HG02763 (cell line): Measurements from ENCODE around the gene PLXNA4.

ENCODE experiments used
- ATAC-seq: cut with Tn5 transposase; IDR thresholded peaks from one replicate; pipeline ENCODE4 v1.9.1; 2021; ENCODE audit warnings: mild to moderate bottlenecking, moderate library complexity; ENCODE audit not compliant: unreplicated experiment

Gene PLXNA4

GRCh38 chr7:132564849-132565248, 11.4 kb downstream of the PLXNA4 start:
- no peak for ATAC-seq

- no peak for ATAC-seq
Observed at GRCh38 chr7:132564090-132564489, 12.2 kb downstream of the PLXNA4 start.

- no peak for ATAC-seq
Observed at GRCh38 chr7:132562690-132563089, 13.6 kb downstream of the PLXNA4 start.

- no peak for ATAC-seq
Observed at GRCh38 chr7:132561763-132562162, 14.5 kb downstream of the PLXNA4 start.

GRCh38 chr7:132560825-132561529, 15.3 kb downstream of the PLXNA4 start:
- ATAC-seq, result no peak

- no peak for ATAC-seq
Observed at GRCh38 chr7:132560105-132560504, 16.2 kb downstream of the PLXNA4 start.

- no peak for ATAC-seq
Observed at GRCh38 chr7:132558815-132559214, 17.5 kb downstream of the PLXNA4 start.

- ATAC-seq, result no peak
Observed at GRCh38 chr7:132557489-132558044, 18.7 kb downstream of the PLXNA4 start.

- ATAC-seq, result no peak
Observed at GRCh38 chr7:132554446-132554845, 21.8 kb downstream of the PLXNA4 start.

GRCh38 chr7:132553031-132553430, 23.2 kb downstream of the PLXNA4 start:
- ATAC-seq, result no peak

- ATAC-seq, result no peak
Observed at GRCh38 chr7:132551886-132552285, 24.4 kb downstream of the PLXNA4 start.

- ATAC-seq, result no peak
Observed at GRCh38 chr7:132551439-132551838, 24.8 kb downstream of the PLXNA4 start.

- no peak for ATAC-seq
Observed at GRCh38 chr7:132548489-132549078, 27.7 kb downstream of the PLXNA4 start.

- no peak for ATAC-seq
Observed at GRCh38 chr7:132547821-132548220, 28.4 kb downstream of the PLXNA4 start.

- no peak for ATAC-seq
Observed at GRCh38 chr7:132546366-132547127, 29.7 kb downstream of the PLXNA4 start.

GRCh38 chr7:132545756-132546155, 30.5 kb downstream of the PLXNA4 start:
- ATAC-seq, result no peak

- ATAC-seq, result no peak
Observed at GRCh38 chr7:132544999-132545398, 31.3 kb downstream of the PLXNA4 start.

- no peak for ATAC-seq
Observed at GRCh38 chr7:132544025-132544424, 32.2 kb downstream of the PLXNA4 start.

GRCh38 chr7:132542895-132543294, 33.4 kb downstream of the PLXNA4 start:
- ATAC-seq, result no peak

- no peak for ATAC-seq
Observed at GRCh38 chr7:132541656-132542055, 34.6 kb downstream of the PLXNA4 start.

- no peak for ATAC-seq
Observed at GRCh38 chr7:132537456-132538145, 38.7 kb downstream of the PLXNA4 start.
